HG03558 (cell line): Measurements from ENCODE around the gene NEDD9.

Experiments used
- ATAC-seq: cut with Tn5 transposase; IDR thresholded peaks from one replicate; pipeline ENCODE4 v1.9.1; 2021; ENCODE audit warnings: moderate number of reproducible peaks; ENCODE audit not compliant: unreplicated experiment; ENCODE audit errors: extremely low read depth

The NEDD9 gene

DNA sequence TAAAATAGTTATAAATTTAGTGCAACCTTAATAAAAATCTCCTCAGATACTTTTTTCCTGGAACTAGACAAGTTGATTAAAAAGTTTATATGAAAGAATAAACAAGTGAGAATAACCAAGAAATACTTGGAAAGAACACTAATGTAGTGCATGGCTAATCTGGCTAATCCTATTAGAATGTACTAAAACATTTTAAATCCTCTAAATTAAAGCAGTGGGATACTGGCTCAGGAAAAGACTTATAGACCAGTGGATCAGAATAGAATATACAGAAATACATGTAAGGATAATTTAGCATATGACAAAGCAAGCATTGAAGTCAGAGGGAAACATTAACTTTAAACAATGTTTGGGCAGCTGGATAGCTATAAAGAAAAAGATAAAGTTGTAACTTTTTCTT is 79.9 kb downstream of the NEDD9 start:
- no peak for ATAC-seq

DNA sequence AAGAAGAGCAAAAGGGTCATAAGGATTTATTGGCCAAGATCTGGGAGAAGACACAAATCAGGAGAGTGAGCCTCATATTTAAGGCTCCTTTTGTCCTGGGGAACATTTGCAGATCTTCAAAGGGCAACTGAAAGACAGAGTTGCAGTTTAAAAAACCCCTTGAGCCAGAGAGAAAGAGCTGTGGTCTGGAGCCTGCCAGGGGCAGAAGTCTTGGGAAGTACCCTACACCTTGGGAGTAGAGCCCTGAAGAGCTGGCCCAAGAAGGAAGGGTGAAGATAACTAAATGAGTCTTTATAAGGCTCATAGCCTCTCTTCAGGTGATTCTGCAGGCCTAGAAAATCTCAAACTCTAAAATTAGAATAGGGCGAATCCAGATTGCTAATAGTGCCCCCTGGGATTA is 81.0 kb downstream of the NEDD9 start:
- no peak for ATAC-seq

DNA sequence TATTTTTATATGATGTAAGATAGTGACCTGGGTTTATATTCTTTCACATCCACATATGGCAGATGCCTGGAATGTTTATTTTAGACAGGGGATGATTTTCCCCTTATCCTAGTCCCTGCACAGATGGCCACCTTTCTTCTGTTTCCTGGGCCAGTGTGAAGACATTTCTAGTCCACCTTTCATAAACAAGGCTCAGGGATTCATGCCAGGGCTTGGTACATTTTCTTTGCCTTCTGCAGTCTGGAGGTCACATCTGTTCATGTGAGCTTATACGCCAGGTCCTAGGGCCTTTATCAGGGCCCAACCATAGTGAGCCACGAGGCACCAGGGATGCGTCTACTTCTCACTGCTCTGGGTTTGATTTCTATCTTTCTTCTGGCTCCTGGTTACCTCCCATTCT is 82.9 kb downstream of the NEDD9 start:
- ATAC-seq = no peak

DNA sequence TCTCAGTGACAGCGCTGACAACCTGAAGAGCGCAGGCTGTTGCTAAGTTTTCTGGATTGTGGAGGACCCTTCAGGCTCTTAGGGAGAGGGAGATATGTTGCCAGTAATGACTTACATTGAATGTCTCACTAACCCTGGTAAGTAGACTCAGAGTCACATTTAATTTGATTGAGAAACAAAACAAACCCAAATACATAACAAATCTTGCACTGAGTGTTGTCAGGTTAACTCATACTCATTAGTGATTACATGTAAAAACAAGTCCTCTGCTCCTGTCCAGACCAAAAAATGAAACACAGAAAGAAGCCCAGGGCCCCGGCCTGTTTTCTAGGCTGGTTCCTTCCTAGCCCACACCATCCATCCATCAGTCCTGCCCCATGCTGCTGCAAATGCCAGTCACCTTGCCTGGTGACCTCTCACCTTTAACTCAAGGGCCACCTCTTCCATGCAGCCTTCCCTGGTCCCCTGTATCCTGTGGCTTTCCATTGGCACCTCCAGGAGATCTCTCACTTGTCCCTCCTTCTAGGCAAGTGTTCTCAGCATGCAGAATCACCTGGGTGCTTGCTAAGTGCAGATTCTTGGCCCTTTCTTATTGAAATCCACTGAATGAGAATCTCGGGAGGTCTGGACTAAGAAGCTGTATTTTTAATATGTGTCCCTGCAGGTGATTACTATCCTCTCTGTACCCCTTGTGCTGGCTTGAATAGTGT is 86.2 kb downstream of the NEDD9 start:
- ATAC-seq = no peak

DNA sequence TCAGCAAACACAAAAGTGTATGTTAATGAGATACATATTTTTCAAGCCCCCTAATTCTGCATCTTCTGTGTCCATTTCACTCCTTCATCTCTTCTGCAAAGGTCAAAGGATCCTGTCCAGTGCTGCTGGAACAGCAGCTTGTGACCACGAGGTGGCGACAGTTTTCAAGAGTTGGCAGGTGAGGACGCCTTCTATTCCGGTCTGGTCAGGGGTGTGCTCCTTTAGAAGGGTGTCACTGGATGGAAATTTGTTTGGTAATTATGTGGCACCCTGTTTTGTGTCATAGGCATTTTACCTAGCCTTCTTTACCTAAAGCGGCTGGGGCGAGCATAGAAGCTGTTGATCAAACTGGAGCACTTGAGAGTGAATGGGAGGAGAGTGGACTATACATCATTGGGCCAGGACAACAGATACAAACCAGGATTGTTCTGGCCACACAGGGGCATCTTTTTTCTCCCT is 88.0 kb downstream of the NEDD9 start:
- ATAC-seq = no peak

DNA sequence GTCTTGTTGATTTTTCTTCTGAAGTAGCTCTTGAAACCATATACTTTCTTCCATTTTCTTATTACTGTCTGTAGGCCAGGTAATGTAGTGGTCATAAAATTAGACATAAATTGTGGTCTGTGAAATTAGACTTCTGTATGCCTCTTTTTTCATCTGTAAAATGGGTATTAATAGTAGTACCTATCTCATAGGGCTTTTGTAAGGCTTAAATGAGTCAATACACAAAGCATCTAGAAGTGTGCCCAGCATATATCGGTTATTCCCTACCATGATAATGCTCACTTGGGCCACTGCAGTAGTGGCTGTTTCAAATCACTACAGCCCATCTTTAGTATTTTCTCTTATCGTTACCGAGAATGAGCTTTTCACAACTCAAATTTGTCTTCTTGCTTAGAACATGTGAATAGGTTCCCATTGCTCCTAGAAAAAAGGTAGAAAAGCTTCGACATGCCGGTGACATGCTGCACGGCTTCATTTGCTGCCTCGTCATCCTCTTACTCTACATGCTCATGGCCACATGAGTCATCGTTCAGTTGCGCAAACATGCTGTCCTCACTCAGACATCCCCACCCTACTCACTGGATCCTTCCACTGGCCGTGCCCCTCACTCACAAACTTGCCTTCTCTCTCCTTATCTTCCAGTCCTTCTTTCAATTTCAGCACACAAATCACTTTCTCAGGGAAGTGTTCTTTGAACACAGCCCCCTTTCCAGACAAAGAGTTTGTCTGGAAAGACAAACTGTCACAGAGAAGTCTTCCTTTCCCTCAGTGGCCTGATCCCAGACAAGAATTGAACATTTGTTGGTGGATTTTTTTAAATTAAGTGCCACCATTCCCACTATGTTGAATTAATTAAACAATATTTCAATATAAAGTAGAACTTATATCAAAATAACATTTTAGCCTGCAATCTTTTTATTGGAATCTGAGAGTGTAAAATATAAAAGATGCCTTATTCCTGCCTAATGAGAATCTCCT is 88.8 kb downstream of the NEDD9 start:
- ATAC-seq = no peak

DNA sequence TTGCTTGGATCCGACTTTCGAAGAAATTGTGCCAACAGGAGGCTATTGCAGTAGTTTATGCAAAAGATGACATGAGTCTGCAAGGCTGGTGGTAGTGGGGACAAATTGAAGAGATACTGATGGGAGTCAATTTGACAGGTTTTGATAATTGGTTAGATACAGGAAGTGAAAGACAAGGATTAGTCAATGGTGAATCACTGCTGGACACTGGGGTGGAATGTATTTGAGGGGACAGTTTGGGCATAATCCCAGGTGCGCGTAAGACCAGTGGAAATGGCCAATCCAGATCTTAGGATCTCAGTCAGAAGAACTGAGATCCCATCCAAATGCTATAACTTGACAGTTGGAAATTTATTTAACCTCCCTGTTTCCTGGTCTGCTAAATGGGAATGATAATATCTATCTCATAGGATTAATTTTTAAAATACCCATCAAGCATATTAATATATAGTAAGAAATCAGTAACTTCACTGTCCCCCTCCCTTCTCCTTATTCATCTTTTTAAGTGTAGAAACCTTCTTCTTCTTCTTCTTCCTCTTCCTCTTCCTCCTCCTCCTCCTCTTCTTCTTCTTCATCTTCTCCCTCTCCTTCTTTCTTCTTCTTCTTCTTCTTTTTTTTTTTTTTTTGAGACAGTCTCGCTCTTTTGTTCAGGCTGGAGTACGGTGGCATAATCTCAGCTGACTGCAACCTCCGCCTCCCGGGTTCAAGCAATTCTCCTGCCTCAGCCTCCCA is 90.0 kb downstream of the NEDD9 start:
- no peak for ATAC-seq

DNA sequence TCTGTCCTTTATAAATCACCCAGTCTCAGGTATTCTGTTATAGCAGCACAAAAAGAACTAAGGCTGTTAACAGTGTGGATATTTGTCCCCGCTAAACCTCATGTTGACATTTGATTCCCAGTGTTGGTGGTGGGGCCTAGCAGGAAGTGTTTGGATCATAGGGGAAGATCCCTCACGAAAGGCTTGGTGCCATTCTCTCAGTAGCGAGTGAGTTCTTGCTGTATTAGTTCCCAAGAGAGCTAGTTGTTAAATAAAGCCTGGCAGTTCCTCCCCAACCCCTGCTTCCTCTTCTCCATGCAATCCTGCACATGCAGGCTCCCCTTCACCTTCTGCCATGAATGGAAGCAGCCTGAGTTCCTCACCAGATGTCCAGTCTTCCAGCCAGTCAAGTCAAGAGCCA is 91.2 kb downstream of the NEDD9 start:
- ATAC-seq = no peak

DNA sequence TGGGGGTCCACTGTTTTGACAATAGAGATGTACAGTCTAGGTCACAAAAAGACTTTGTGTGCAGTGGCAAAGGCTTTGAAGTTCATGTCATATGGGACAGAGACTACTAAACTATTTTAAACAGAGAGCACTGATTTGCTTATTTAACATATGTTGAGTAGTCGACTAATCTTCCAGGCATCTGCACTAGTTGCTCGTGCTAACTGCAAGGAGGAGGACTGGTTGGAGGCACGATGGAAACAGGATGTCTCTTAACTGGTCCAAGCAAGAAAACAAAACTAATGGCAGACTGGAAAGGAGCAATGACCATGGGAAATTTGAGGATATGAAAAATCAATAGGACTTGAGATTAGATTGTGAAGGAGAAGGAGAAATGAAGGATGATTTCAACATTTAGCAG is 92.4 kb downstream of the NEDD9 start:
- ATAC-seq = no peak

DNA sequence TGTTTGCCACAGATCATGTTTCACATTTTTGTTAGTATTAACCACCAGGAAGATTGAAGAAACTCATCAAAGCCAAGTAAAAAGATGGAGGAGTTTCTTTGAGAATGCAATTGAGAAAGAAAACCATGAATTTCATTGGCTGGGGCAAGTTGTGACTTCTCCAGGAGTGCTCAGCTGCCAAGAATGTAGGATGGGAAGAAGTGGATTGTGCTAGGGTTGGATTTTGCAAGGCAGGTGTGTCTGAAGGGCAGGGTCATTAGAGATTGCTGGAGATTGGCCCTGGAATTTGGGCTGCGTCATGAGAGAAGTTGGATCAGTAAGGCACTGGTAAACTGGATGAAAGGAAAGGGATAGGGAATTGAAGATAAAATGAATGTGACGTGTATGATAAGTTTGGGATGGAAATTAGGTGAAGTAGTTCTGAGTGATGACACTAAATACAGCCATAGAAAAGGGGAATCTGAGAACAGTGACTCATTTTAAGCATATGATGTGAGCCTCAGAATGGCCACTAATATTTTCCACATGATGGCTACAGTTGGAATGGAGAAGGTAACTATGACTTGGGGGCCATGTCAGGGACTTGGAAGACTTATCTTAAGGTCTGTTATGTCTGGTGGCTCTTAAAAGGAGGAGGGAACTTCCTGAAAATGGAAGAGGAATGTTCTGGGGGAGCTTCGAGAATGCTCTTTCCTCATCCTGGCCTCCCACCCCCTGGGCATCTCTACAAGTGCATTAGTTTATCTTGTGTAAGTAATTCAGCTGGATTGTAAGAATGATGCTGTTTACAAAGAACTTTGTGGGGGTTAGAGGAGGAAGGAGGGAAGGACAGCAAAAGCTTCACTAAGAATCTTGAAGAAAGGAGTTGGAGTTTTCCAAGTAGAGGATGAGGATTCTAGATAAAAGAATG is 93.2 kb downstream of the NEDD9 start:
- no peak for ATAC-seq

DNA sequence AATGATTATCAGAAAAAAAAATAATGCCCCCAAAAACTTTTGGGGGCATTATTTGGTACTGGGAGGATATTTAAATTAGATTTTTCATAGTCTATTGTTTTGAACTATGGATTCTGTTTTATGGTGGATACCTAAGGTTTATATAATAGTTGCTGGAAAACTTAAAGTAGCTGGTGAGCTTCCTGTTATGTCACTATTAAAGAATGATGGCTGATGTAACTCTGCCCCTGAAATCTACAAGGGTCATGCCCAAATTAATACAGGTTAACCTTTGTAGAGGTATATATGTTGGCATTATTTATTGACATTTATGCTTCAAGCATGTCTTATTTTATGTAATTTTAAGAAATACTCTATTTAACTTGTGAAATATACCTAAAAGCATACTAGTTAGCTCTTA is 95.7 kb downstream of the NEDD9 start:
- no peak for ATAC-seq
